Measurements from ENCODE around the gene YY1AP1.
"Not testable (repeated sequence)": the region's sequence is repeated elsewhere in the genome, so short reads cannot be mapped to it uniquely, and the experiment has no call there.

YY1AP1 gene

GRCh38 chr1:155646307-155646706 is 42.3 kb downstream of the YY1AP1 start:
- no peaks in the 10 kb centered on the region for H4K20me1 ChIP-seq (ENCODE audit: insufficient read depth, low read length)
- H2AFZ ChIP-seq (ENCODE audit: low read depth, low read length) = no peak overlapping the region
- peaks cover 9% of the 10 kb centered on the region for H3K4me1 ChIP-seq (ENCODE audit: low read length)
- H3K4me2 ChIP-seq (ENCODE audit: low read length) = no peak overlapping the region
- no peak for TF ChIP-seq EZH2phosphoT487 (IDR thresholded peaks at IDR 0.05; ENCODE audit: low read depth)
- TF ChIP-seq, protein P1, sequence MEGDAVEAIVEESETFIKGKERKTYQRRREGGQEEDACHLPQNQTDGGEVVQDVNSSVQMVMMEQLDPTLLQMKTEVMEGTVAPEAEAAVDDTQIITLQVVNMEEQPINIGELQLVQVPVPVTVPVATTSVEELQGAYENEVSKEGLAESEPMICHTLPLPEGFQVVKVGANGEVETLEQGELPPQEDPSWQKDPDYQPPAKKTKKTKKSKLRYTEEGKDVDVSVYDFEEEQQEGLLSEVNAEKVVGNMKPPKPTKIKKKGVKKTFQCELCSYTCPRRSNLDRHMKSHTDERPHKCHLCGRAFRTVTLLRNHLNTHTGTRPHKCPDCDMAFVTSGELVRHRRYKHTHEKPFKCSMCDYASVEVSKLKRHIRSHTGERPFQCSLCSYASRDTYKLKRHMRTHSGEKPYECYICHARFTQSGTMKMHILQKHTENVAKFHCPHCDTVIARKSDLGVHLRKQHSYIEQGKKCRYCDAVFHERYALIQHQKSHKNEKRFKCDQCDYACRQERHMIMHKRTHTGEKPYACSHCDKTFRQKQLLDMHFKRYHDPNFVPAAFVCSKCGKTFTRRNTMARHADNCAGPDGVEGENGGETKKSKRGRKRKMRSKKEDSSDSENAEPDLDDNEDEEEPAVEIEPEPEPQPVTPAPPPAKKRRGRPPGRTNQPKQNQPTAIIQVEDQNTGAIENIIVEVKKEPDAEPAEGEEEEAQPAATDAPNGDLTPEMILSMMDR (IDR thresholded peaks at IDR 0.05; ENCODE audit: low read depth, low read length) = no peak
- H3K79me2 ChIP-seq (ENCODE audit: low read length) = no peaks in the 10 kb centered on the region
- H3K9ac ChIP-seq (ENCODE audit: low read length) = no peak overlapping the region
- peaks cover 18% of the 10 kb centered on the region for H3K9me3 ChIP-seq (ENCODE audit: insufficient read depth, low read length)
- H3K4me3 ChIP-seq (ENCODE audit: low read length) = no peak overlapping the region
- no peaks in the 10 kb centered on the region for H3K27me3 ChIP-seq (ENCODE audit: low read depth, low read length)
- no peak overlapping the region for H3K27ac ChIP-seq (ENCODE audit: low read length)
- peaks cover 15% of the 10 kb centered on the region for H3K36me3 ChIP-seq (replicated peaks; ENCODE audit: low read depth, low read length)

- TF ChIP-seq, protein P1 (IDR thresholded peaks at IDR 0.05; ENCODE audit: low read depth, low read length) = no peak
- TF ChIP-seq EZH2phosphoT487 (IDR thresholded peaks at IDR 0.05; ENCODE audit: low read depth) = no peak
- Histone ChIP-seq H3K27ac (ENCODE audit: low read length) (no peak overlapping the region), H3K4me2 (ENCODE audit: low read length) (no peak overlapping the region), H3K27me3 (ENCODE audit: low read depth, low read length) (no peaks in the 10 kb centered on the region), H3K9ac (ENCODE audit: low read length) (no peak overlapping the region), H3K4me3 (ENCODE audit: low read length) (no peak overlapping the region), H3K36me3 (replicated peaks; ENCODE audit: low read depth, low read length) (peaks cover 15% of the 10 kb centered on the region), H4K20me1 (ENCODE audit: insufficient read depth, low read length) (no peaks in the 10 kb centered on the region), H3K79me2 (ENCODE audit: low read length) (no peaks in the 10 kb centered on the region), H3K9me3 (ENCODE audit: insufficient read depth, low read length) (peaks cover 18% of the 10 kb centered on the region), H3K4me1 (ENCODE audit: low read length) (peaks cover 9% of the 10 kb centered on the region), H2AFZ (ENCODE audit: low read depth, low read length) (no peak overlapping the region)
Measured at GRCh38 chr1:155645648-155646047, 42.9 kb downstream of the YY1AP1 start.

DNA sequence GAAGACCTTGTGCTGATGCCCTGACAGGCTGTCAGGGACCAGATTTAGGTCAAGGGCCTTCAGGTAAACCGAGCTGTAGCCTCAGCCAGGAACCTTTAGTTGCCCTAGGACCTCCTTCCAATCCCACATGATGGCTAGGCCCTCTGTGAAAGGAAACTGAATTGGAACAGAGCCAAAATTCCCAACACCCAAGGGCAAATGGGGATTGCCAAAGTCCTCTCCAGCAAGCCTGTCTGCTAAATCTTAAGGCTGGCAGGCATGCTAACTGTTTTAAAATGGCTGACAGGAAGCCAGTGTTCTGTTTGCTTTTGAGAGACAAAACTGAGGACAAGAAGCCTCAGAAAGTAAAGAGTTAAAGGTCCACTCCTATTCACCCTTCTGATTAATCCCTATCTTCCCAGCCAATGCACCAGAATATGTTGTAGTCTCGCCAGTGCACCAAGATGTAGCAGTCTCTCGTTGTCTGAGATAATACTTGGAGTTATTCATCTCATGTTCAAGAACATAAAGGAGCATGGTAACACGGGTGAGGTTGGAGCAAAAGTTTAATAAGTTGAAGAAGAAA is 43.5 kb downstream of the YY1AP1 start:
- Histone ChIP-seq H3K79me2 (ENCODE audit: low read length) (no peaks in the 10 kb centered on the region), H3K4me2 (ENCODE audit: low read length) (no peak overlapping the region), H2AFZ (ENCODE audit: low read depth, low read length) (no peak overlapping the region), H3K9ac (ENCODE audit: low read length) (no peak overlapping the region), H3K4me3 (ENCODE audit: low read length) (no peak overlapping the region), H3K27me3 (ENCODE audit: low read depth, low read length) (no peaks in the 10 kb centered on the region), H3K4me1 (ENCODE audit: low read length) (peaks cover 8% of the 10 kb centered on the region), H3K36me3 (replicated peaks; ENCODE audit: low read depth, low read length) (peaks cover 12% of the 10 kb centered on the region), H3K27ac (ENCODE audit: low read length) (no peak overlapping the region), H3K9me3 (ENCODE audit: insufficient read depth, low read length) (peaks cover 18% of the 10 kb centered on the region), H4K20me1 (ENCODE audit: insufficient read depth, low read length) (no peaks in the 10 kb centered on the region)
- TF ChIP-seq, protein P1 (IDR thresholded peaks at IDR 0.05; ENCODE audit: low read depth, low read length) = no peak
- TF ChIP-seq EZH2phosphoT487 (IDR thresholded peaks at IDR 0.05; ENCODE audit: low read depth) = no peak

DNA sequence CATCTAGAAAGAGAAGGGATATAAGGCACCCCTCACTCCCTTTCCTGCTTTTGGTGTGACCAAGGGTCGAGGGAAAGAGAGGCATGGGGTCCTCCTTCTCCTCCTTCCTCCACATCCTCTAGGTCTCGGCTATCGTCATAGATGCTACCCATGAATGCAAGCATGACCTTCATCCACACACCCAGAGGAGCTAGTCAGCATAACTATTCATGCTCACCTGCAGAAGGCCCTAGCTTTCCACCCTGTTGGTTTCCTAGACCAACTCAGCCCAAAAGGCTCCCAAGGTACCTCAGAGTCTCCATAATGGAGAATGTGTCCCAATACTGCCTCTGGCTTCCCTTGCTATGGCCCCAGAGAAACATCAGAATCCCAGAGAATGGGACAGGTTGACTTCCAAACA is 45.3 kb downstream of the YY1AP1 start:
- Histone ChIP-seq H3K27ac (ENCODE audit: low read length) (no peak overlapping the region), H3K4me1 (ENCODE audit: low read length) (no peaks in the 10 kb centered on the region), H3K9me3 (ENCODE audit: insufficient read depth, low read length) (peaks cover 18% of the 10 kb centered on the region), H3K27me3 (ENCODE audit: low read depth, low read length) (no peaks in the 10 kb centered on the region), H3K36me3 (replicated peaks; ENCODE audit: low read depth, low read length) (peaks cover 9% of the 10 kb centered on the region), H3K79me2 (ENCODE audit: low read length) (no peaks in the 10 kb centered on the region), H3K9ac (ENCODE audit: low read length) (no peak overlapping the region), H3K4me2 (ENCODE audit: low read length) (no peak overlapping the region), H3K4me3 (ENCODE audit: low read length) (no peak overlapping the region), H4K20me1 (ENCODE audit: insufficient read depth, low read length) (no peaks in the 10 kb centered on the region), H2AFZ (ENCODE audit: low read depth, low read length) (no peak overlapping the region)
- no peak for TF ChIP-seq EZH2phosphoT487 (IDR thresholded peaks at IDR 0.05; ENCODE audit: low read depth)
- TF ChIP-seq, protein P1 (IDR thresholded peaks at IDR 0.05; ENCODE audit: low read depth, low read length) = no peak

GRCh38 chr1:155642559-155643180 is 45.9 kb downstream of the YY1AP1 start:
- H4K20me1 ChIP-seq (ENCODE audit: insufficient read depth, low read length) = not testable (repeated sequence)

More at GRCh38 chr1:155642559-155643180, 45.9 kb downstream of the YY1AP1 start:
- H3K27ac ChIP-seq (ENCODE audit: low read length); H2AFZ ChIP-seq (ENCODE audit: low read depth, low read length); H3K36me3 ChIP-seq (replicated peaks; ENCODE audit: low read depth, low read length); H3K27me3 ChIP-seq (ENCODE audit: low read depth, low read length); H3K79me2 ChIP-seq (ENCODE audit: low read length); H3K9ac ChIP-seq (ENCODE audit: low read length); H3K4me1 ChIP-seq (ENCODE audit: low read length); H3K4me3 ChIP-seq (ENCODE audit: low read length); H3K4me2 ChIP-seq (ENCODE audit: low read length): not testable (repeated sequence)
- H3K9me3 ChIP-seq (ENCODE audit: insufficient read depth, low read length) = peaks cover 18% of the 10 kb centered on the region
